MM.1S (cell line): Measurements from ENCODE around the gene FAM217A.

Experiments
- DNase-seq: peaks from one replicate; pipeline ENCODE4 v3.0.0-alpha.2; 2015
- H2AFZ ChIP-seq: fragments of 300-600 bp; sonication (generic); 2 replicates; pipeline ENCODE4 v1.6.0; 2016; ENCODE audit warnings: antibody characterized with exemption, low read length
- H3F3A ChIP-seq: fragments of 300-600 bp; sonication (generic); 2 replicates; pipeline ENCODE4 v1.6.1; 2016; ENCODE audit warnings: mild to moderate bottlenecking, antibody characterized with exemption, low read length, moderate library complexity, mixed read lengths; ENCODE audit not compliant: insufficient read depth
- H3K27ac ChIP-seq: fragments of 300-600 bp; sonication (generic); 2 replicates; pipeline ENCODE4 v1.5.1; 2016; ENCODE audit warnings: mild to moderate bottlenecking, low read length
- H3K27me3 ChIP-seq: fragments of 300-600 bp; sonication (generic); replicated peaks from 2 replicates; pipeline ENCODE4 v1.6.0; 2016; ENCODE audit warnings: low read length; ENCODE audit not compliant: insufficient read depth
- H3K36me3 ChIP-seq: fragments of 300-600 bp; sonication (generic); replicated peaks from 2 replicates; pipeline ENCODE4 v1.6.1; 2016; ENCODE audit warnings: mild to moderate bottlenecking, low read length, mixed read lengths; ENCODE audit not compliant: insufficient read depth
- H3K4me1 ChIP-seq: fragments of 300-600 bp; sonication (generic); 2 replicates; pipeline ENCODE4 v1.6.1; 2016; ENCODE audit warnings: low read length, mixed read lengths
- H3K4me2 ChIP-seq: fragments of 300-600 bp; sonication (generic); 2 replicates; pipeline ENCODE4 v1.6.0; 2016; ENCODE audit warnings: low read depth, low read length
- H3K4me3 ChIP-seq: fragments of 300-600 bp; sonication (generic); 2 replicates; pipeline ENCODE4 v1.5.1; 2016; ENCODE audit warnings: low read length, mixed read lengths
- H3K79me2 ChIP-seq: fragments of 300-600 bp; sonication (generic); 2 replicates; pipeline ENCODE4 v1.6.1; 2016; ENCODE audit warnings: mixed run types, low read length, mixed read lengths
- H3K9ac ChIP-seq: fragments of 300-600 bp; sonication (generic); 2 replicates; pipeline ENCODE4 v1.6.1; 2016; ENCODE audit warnings: low read length, mixed read lengths
- H3K9me2 ChIP-seq: fragments of 300-600 bp; sonication (generic); replicated peaks from 2 replicates; pipeline ENCODE4 v1.6.1; 2016; ENCODE audit warnings: mild to moderate bottlenecking, low read length, mixed read lengths; ENCODE audit not compliant: insufficient read depth
- H3K9me3 ChIP-seq: fragments of 300-600 bp; sonication (generic); replicated peaks from 2 replicates; pipeline ENCODE4 v1.6.1; 2016; ENCODE audit warnings: mild to moderate bottlenecking, low read length, mixed read lengths; ENCODE audit not compliant: insufficient read depth
- H4K20me1 ChIP-seq: fragments of 300-600 bp; sonication (generic); 2 replicates; pipeline ENCODE4 v1.6.1; 2016; ENCODE audit warnings: mild to moderate bottlenecking, low read length, moderate library complexity, mixed read lengths; ENCODE audit not compliant: insufficient read depth
- CTCF ChIP-seq: fragments of 300-600 bp; sonication (generic); IDR thresholded peaks from 2 replicates; pipeline ENCODE4 v1.5.1; 2016; ENCODE audit warnings: antibody characterized with exemption, low read length, mixed read lengths
- EZH2 ChIP-seq: fragments of 300-600 bp; sonication (generic); optimal IDR thresholded peaks from 2 replicates; pipeline ENCODE3; 2017; ENCODE audit warnings: low read depth, mild to moderate bottlenecking, antibody characterized with exemption, low read length, mixed read lengths
- EZH2phosphoT487 ChIP-seq: fragments of 300-600 bp; sonication (generic); IDR thresholded peaks from 2 replicates; pipeline ENCODE4 v1.6.1; 2018; ENCODE audit warnings: antibody characterized with exemption, low read length

The FAM217A gene

DNA sequence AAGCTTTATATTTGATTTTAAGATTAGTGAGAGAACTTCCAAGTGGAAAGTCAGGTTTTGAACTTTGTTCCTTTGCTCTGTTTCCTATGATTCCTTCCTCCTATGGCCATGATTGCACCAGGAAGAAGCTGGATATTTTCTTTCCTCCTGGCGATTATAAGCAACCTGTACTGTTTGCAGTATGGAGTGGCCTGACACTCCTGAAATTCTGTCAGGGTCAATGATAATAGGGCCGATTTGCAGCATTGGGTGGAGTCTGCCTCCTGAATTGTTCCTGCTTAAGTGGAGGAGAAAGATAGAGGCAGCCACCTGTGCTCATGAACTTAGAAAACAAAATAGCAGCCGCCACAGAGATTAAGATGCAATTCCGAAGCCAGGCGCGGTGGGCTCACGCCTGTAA lies 9.8 kb upstream of the FAM217A start:
- no peak for DNase-seq
- no peaks in the 10 kb centered on the region for H3K79me2 ChIP-seq
- no peak overlapping the region for H3K9ac ChIP-seq
- TF ChIP-seq CTCF, result no peak
- TF ChIP-seq EZH2, result no peak
- no peak for TF ChIP-seq EZH2phosphoT487
- no peak overlapping the region for H3K4me3 ChIP-seq
- no peaks in the 10 kb centered on the region for H4K20me1 ChIP-seq
- H2AFZ ChIP-seq, result no peak overlapping the region
- H3K9me3 ChIP-seq, result no peaks in the 10 kb centered on the region
- H3K27me3 ChIP-seq, result no peaks in the 10 kb centered on the region
- no peaks in the 10 kb centered on the region for H3K4me1 ChIP-seq
- no peak overlapping the region for H3K27ac ChIP-seq
- H3K9me2 ChIP-seq, result no peaks in the 10 kb centered on the region
- H3K4me2 ChIP-seq, result no peak overlapping the region
- no peaks in the 10 kb centered on the region for H3K36me3 ChIP-seq
- H3F3A ChIP-seq, result no peaks in the 10 kb centered on the region

GRCh38 chr6:4085332-4085700 lies 6.4 kb upstream of the FAM217A start:
- H4K20me1 ChIP-seq, result no peaks in the 10 kb centered on the region
- DNase-seq, result no peak
- no peak overlapping the region for H3K27ac ChIP-seq

GRCh38 chr6:4084444-4085331 lies 5.8 kb upstream of the FAM217A start:
- Histone ChIP-seq H3K9ac (no peak overlapping the region), H3K27me3 (no peaks in the 10 kb centered on the region), H3K4me2 (no peak overlapping the region), H3K9me2 (no peaks in the 10 kb centered on the region), H3K27ac (no peak overlapping the region), H3K79me2 (no peaks in the 10 kb centered on the region), H2AFZ (no peak overlapping the region), H3K4me1 (no peaks in the 10 kb centered on the region), H3K36me3 (no peaks in the 10 kb centered on the region), H3K4me3 (no peak overlapping the region), H4K20me1 (no peaks in the 10 kb centered on the region), H3F3A (no peaks in the 10 kb centered on the region), H3K9me3 (no peaks in the 10 kb centered on the region)
- TF ChIP-seq EZH2phosphoT487 (no peak), CTCF (no peak)
- no peak for DNase-seq

More at GRCh38 chr6:4085332-4085700, 6.4 kb upstream of the FAM217A start:
- H2AFZ ChIP-seq, result no peak overlapping the region
- no peaks in the 10 kb centered on the region for H3K27me3 ChIP-seq
- no peaks in the 10 kb centered on the region for H3K36me3 ChIP-seq
- H3K79me2 ChIP-seq, result no peaks in the 10 kb centered on the region
- H3K9ac ChIP-seq, result no peak overlapping the region
- no peak overlapping the region for H3K4me3 ChIP-seq
- no peak overlapping the region for H3K4me2 ChIP-seq
- H3K4me1 ChIP-seq, result no peaks in the 10 kb centered on the region
- TF ChIP-seq EZH2 (no peak), CTCF (no peak), EZH2phosphoT487 (no peak)
- no peaks in the 10 kb centered on the region for H3K9me3 ChIP-seq
- no peaks in the 10 kb centered on the region for H3F3A ChIP-seq
- no peaks in the 10 kb centered on the region for H3K9me2 ChIP-seq
